Measurements from ENCODE around the gene DMAP1. TPM values are rescaled to one million over a fixed set of nuclear protein-coding genes. Genes with fewer than 3 reads are reported as not detected.
A peak's percentile ranks its signal among the peaks of the same experiment; 100 is the strongest.

The DMAP1 gene
- polyA plus RNA-seq, 1 donor (not counting 4 experiments of a cell fraction or from before 2014, with no cell fraction given) = 27.2 TPM

DNA sequence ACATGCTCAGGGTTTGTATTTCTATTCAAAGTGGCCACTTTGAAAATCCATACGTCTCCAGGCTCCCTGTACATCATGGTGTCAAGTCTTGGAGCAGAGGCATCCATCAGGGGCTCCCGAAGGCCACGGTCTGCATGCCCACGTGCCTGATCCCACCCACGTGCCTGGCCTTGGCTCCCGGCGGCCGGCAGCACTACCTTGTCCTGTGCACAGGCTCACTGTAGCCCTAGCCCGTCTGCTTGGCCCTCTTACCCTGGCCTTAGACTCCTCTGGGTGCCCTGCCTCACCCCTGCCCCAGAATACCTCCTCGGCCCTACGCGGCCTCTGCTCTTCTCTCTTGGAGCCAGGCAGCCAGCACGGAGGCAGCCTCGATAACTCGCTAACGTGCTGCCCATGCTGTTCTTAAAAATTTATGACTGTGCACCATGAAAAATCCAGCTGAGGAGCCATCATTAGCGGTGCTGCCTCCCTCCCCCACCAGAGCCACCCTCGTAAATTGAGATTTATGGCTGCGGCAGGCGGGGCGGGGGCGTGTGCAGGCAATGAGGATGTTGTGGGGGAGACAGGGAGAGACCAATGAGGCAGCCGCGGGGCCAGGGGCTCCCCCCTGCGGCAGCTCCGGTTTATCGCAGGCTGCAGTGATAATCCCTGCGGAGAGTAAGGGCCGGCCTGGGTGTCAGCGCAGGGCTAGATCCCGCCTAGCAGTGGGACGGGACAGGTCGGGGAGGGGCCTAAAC, 24.6 kb downstream of the DMAP1 start:
- Histone ChIP-seq H3K4me2 (ENCODE audit: control insufficient read depth, extremely low read depth, insufficient read depth, low read depth, low read length) (no peak overlapping the region), H3K79me2 (ENCODE audit: control insufficient read depth, insufficient read depth, low read length) (no peaks in the 10 kb centered on the region), H3K4me3 (ENCODE audit: control insufficient read depth in 2 of 3, extremely low read depth in 1 of 3, insufficient read depth in 2 of 3, low read depth in 1 of 3, low read length in 3 of 3) (no peak overlapping the region), H4K20me1 (ENCODE audit: control insufficient read depth, extremely low read depth, insufficient read depth, low read length) (no peaks in the 10 kb centered on the region), H3K9me3 (ENCODE audit: control insufficient read depth, low read depth, low read length) (no peaks in the 10 kb centered on the region), H3K4me1 (ENCODE audit: control insufficient read depth, extremely low read depth, insufficient read depth, low read length) (peaks cover 5% of the 10 kb centered on the region), H3K9ac (ENCODE audit: control insufficient read depth, extremely low read depth, insufficient read depth, low read length) (no peak overlapping the region), H3K36me3 (ENCODE audit: control insufficient read depth in 2 of 2, extremely low read depth in 1 of 2, insufficient read depth in 2 of 2, low read length in 2 of 2) (peaks cover 0 to 1% of the 10 kb centered on the region in 2 experiments), H3K9me1 (ENCODE audit: control insufficient read depth, extremely low read depth, insufficient read depth, low read length) (no peaks in the 10 kb centered on the region), H2AFZ (ENCODE audit: control insufficient read depth, low read length) (no peak overlapping the region), H3K27me3 (ENCODE audit: control insufficient read depth, extremely low read depth, insufficient read depth, low read length) (no peaks in the 10 kb centered on the region), H3K27ac (ENCODE audit: control insufficient read depth, insufficient read depth, low read length) (no peak overlapping the region)
- dilution Hi-C loops (cut with MboI; ENCODE audit: extremely low pct_ligation_motif_present, low sequenced_read_pairs) = no loop called here
- TF ChIP-seq EZH2 (IDR thresholded peaks at IDR 0.05; ENCODE audit: low read length) = no peak
- TF ChIP-seq CTCF (optimal IDR thresholded peaks at IDR 0.05 in 1 of 3, IDR thresholded peaks at IDR 0.05 in 1 of 3, conservative IDR thresholded peaks at IDR 0.05 in 1 of 3; ENCODE audit: extremely low read depth in 1 of 3, insufficient read depth in 2 of 3, low read length in 3 of 3) = peak; percentile 15 to 48 (median 21)
- FAIRE-seq (no peak), DNase-seq (ENCODE audit: low read depth, low spot score) (no peak)

DNA sequence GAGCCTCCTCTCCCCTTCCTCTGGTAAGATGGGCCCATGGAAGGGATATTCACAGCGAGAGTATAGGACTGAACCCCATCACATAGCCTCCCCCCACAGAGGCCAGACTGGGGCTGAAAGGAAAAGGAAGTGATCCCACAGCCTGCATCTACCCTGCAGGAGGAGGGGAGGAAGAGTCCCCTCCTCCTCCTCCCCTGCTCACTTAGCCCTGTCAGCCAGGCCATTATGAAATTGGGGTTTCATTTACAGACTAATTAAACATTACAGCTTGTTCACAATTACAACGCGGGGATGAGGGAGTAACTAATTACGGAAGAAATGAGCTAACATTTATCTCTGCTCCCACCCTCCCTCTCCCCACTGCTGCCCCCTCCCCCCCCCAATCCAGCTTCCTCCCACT, 25.4 kb downstream of the DMAP1 start:
- no peaks in the 10 kb centered on the region for H3K9me1 ChIP-seq (ENCODE audit: control insufficient read depth, extremely low read depth, insufficient read depth, low read length)
- H2AFZ ChIP-seq (ENCODE audit: control insufficient read depth, low read length) = no peak overlapping the region
- no peaks in the 10 kb centered on the region for H3K79me2 ChIP-seq (ENCODE audit: control insufficient read depth, insufficient read depth, low read length)
- FAIRE-seq (no peak), DNase-seq (ENCODE audit: low read depth, low spot score) (no peak)
- H3K27ac ChIP-seq (ENCODE audit: control insufficient read depth, insufficient read depth, low read length) = no peak overlapping the region
- H4K20me1 ChIP-seq (ENCODE audit: control insufficient read depth, extremely low read depth, insufficient read depth, low read length) = no peaks in the 10 kb centered on the region
- H3K4me2 ChIP-seq (ENCODE audit: control insufficient read depth, extremely low read depth, insufficient read depth, low read depth, low read length) = no peak overlapping the region
- TF ChIP-seq EZH2 (IDR thresholded peaks at IDR 0.05; ENCODE audit: low read length) (no peak), CTCF (optimal IDR thresholded peaks at IDR 0.05 in 1 of 3, IDR thresholded peaks at IDR 0.05 in 1 of 3, conservative IDR thresholded peaks at IDR 0.05 in 1 of 3; ENCODE audit: extremely low read depth in 1 of 3, insufficient read depth in 2 of 3, low read length in 3 of 3) (no peak)
- no peaks in the 10 kb centered on the region for H3K27me3 ChIP-seq (ENCODE audit: control insufficient read depth, extremely low read depth, insufficient read depth, low read length)
- peaks cover 2 to 4% of the 10 kb centered on the region in 2 experiments for H3K36me3 ChIP-seq (ENCODE audit: control insufficient read depth in 2 of 2, extremely low read depth in 1 of 2, insufficient read depth in 2 of 2, low read length in 2 of 2)
- no peak overlapping the region for H3K4me3 ChIP-seq (ENCODE audit: control insufficient read depth in 2 of 3, extremely low read depth in 1 of 3, insufficient read depth in 2 of 3, low read depth in 1 of 3, low read length in 3 of 3)
- H3K4me1 ChIP-seq (ENCODE audit: control insufficient read depth, extremely low read depth, insufficient read depth, low read length) = peaks cover 5% of the 10 kb centered on the region
- dilution Hi-C loops (cut with MboI; ENCODE audit: extremely low pct_ligation_motif_present, low sequenced_read_pairs) = no loop called here
- no peaks in the 10 kb centered on the region for H3K9me3 ChIP-seq (ENCODE audit: control insufficient read depth, low read depth, low read length)
- no peak overlapping the region for H3K9ac ChIP-seq (ENCODE audit: control insufficient read depth, extremely low read depth, insufficient read depth, low read length)
